GM19025 (cell line): ENCODE data around the gene RARB.

Source experiments
- ATAC-seq: cut with Tn5 transposase; IDR thresholded peaks from one replicate; pipeline ENCODE4 v1.9.1; 2021; ENCODE audit warnings: mild to moderate bottlenecking, low read depth, moderate library complexity; ENCODE audit not compliant: unreplicated experiment

The RARB gene

DNA sequence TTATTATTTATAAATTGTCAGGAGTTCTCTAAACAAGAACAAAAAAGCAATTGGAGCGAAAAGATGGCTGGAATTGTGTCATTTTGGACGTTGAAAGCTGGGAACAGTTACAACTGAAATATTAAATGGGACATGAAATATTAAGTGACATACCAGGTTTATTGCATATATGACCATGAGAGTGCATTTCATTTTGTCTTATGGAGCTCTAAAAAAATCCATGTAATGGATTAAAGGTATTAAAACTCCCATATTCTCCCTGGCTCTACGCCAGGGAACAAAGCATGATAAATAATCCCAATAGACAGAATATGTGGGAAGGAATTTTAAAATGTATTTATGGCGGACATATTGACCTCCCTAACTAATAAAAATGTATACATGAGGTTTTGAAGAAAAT is 17.7 kb downstream of the RARB start:
- ATAC-seq, result no peak

DNA sequence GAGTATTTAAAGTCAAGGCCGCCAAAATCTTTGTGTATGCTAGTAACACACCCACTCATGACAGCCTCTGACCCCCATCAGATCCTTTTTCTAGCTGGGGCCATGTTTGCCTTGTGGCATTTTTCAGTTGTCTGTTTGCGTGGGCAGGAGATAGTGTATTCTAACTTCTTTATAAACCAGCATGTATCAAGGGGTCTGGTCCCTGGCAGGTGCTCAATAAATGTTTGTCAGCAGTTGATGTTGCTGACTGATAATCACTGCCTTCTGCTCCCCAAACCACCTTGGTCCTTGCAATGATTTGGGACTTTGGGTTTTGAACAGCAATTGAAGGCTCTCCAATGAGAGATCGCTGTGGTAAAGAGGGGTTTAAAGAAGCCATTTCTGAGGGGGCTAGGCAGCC is 19.2 kb downstream of the RARB start:
- ATAC-seq, result no peak

DNA sequence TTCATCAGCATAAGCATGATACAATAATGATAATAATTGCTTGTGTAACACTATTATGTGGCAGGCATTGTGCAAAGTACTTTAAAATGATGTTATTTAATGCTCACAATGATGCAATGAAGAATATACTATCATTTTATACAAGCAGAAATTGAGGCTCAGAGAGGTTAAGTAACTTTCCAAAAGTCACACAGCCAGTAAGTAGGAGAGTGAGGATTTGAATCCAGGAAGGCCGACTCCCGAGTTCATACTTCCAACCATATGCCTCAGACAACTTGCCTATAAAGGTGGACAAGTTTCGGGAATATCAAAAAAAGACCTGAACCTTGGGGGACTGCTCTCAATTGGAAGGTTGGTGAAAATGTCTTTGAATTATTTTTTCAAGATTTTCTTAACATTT is 19.9 kb downstream of the RARB start:
- ATAC-seq, result no peak

DNA sequence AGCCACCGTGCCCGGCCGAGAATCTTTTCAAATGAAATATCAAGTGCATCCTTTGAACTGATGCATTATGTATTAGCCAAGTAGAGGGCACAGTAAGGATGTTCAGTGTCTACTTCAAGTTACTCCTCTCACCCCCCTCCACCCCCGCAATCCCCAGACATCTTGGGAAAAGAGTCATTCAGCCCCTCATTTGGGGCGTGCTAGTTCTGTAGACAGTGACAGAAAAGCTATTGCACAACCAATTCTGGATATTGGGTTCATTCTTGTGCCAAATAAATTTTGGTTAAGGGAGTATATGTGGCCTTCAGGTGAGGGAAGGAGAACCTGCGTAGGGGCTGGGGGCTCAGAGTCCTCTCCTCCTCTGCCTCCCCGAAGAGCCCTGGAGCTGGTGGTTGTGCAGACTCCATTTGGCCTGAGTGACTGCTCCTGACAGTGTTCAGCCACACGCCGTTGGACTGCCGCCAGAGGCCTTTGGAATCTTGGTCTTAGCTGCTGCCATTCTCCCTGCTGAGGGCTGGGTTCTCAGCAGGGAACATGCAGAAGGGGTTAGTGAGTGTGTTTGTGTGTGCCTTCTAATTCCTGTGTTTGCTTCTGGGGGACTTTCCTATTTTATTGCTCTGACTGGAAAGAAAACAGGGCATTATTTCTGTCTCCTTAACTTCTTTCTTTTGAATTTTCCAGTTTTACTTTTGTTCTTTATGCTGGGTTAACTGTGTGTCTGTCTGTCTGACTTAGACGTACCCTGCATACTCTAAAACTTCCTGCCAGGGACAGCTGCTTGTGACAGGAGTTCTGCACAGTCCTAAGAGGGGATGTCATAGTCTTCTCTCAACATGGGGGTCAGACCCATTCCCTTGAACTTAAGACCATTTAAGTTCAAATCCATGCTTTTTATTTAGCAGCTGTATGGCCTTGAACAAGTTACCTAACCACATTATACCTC is 21.0 kb downstream of the RARB start:
- no peak for ATAC-seq

DNA sequence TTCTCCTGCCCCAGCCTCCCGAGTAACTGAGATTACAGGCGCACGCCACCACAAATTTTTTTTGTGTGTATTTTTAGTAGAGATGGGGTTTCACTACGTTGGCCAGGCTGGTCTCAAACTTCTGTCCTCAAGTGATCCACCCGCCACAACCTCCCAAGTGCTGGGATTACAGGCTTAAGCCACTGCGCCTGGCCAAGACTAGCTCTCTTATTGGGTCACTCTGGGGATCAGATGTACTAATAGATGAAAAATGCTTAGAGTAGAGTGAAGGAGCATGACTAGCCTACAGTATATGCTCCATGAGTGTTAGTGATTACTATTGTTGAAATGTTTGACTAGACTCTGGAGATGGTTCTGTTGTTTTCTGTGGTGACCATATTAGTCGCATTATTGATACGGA is 21.8 kb downstream of the RARB start:
- no peak for ATAC-seq

DNA sequence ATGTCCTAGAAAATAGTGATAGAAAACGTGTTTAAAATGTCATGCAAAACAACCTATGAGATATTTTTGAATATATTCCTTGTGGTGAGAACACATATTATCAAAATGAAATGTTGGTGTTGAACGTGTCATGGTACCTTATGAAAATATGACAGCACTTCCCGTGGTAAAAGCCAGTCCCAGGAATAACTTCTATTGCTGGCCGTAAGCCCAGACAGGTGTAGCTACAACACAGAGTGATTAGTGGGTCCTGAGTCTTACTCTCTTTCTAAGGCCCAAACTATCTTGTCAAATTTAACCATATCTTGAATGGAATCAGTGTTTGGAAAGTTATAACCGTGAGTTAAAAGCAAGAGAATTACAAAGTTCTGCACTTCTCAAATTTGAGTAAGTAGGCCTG is 24.1 kb downstream of the RARB start:
- ATAC-seq, result no peak

DNA sequence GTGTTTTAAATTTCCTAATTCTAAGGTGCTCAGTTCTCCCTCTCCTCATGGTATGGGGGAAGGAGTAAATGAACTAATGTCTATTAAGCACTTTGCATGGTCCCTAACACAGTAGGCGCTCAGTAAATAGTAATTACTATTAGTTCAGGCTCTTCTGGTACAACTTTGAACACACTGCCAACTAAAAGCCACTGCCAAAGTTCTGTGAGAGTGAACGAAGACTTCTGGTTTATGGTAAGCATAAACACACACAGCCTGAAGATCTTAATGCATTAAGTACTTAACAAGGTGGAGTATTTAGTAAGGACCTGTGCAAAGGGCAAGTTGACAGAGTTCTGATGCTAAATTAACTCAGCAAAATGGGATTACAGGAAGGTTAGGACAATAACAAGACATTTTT is 24.7 kb downstream of the RARB start:
- ATAC-seq, result no peak

DNA sequence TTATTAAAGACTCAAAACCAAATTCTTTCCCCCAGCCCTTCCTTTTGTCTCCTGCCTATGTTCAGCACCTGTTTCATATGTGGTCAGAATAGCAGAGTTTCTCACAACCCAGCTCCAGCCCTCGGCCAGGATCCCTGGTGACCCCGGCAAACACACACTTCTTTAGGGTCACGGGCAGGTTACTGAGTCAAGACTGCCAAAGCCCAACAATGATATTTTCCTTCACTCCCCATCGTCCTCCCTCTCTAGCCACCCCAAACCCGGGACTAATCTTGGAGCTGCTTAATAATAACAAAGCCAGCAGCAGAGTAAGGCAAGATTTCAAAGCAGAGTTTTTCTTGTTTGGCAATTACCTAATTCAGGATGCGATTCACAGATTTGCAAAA is 25.5 kb downstream of the RARB start:
- no peak for ATAC-seq

DNA sequence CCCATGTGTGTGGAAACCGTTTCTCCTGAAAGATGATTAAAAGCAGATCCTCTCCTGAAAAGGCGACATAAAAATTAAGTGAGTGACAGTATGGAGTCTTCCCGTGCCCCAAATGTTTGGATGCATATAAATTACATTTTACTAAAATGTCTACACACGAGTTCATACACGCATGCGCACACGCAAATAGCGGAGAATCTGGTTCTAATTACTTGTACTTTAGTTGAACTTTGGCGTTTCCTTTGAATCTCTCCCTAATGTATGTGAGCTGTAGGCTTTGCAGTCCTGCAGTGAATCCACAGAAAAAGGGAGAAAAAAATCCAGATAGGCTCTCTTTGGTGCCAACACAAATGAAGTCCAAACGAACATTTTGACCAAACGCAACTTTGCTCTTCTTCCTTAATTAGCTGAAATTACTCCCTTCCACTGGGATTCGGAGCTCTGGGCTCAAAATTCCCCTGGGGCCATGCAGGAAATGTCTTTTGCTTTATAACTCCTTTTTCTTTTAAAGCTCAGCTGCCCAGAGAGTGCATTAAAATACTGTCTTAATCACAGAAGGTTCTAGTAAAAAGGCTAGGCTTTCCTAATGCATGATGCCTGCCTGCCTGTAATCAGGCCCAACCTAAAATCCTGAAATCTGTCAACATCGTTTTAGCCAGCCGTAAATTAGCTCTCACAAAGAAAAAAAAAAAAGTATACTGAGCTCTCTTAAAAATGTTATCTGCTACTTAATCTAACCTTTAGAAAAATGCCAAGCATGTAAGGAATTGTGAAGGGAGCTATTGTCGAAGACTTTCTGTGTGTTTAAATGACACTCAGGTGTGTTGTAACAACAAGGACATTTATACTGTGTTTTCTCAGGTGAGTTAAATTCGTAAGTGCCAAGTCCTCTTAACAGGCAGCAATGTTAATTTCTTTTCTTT is 26.2 kb downstream of the RARB start:
- ATAC-seq, result no peak

DNA sequence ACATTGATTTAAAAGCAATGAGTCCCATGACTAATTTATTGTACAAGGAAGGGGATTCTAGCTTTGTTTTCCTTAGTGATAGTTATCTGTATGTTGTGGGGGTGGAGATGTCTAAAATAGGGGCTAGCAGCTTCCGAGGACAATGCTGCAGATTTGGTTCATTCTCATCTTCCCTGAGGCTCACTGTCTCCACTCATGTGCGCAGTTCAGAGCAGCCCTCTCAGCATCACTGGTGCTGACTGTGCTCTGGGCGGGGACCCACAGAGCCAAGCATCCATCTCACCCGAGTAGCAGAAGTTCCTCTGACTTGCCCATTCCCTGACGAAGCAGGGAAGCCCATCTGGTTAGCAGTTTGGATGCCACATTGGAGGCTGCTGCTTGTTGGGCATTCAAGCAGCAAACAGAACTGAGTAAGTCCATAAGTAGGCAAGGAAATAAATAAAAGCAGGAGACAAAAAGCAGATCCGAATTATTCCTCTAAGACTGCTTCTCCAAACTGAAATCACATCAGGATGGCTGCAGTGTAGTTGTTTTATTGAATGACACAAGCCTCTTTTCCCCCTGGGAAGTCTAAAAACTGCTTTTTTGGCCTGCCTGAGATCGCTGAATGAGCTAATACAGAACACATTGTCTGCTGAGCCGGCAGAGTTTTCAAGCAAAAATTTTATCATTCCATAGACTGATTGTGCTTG is 27.5 kb downstream of the RARB start:
- ATAC-seq, result no peak

DNA sequence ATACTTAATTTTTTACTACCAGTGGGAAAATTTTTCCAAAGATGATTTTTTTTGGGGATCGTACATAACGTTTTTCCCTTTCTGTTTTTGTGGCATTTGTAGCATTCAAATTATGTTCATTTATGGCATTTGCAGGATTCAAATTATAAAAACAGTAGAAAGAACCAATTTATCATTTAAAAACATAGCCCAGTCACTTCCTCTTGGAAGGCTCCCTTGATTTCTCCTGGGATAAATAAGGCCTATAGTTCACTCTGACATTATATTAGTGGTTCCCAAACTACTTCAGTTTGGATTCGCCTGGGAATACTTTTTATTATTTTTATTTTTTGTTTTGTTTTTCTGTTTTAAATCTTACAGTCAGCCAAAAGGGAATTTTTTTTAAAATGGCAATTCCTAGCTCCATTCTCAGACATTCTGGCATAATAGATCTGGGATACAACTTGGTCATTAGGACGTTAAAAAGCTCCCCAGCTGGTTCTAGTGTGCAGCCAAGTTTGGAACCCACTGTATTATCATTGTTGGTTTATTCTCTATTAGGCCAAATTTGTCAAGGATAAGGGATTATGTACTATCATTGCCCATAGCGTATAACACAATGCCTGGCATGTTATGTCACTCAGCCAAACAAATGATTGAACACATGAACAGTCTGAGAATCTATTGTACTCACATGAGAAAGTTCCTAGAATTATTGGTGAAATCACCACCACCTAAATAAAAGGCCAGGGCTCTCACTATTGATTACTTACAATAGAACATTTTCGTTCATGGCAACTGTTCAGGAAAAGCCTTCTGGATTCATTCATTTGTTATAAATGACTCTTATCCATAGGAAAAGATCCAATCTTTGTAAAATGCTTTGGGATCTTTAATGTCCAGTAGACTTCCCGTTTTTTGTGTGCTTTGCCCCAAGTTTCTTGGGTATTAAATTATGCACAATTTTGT is 28.9 kb downstream of the RARB start:
- no peak for ATAC-seq

DNA sequence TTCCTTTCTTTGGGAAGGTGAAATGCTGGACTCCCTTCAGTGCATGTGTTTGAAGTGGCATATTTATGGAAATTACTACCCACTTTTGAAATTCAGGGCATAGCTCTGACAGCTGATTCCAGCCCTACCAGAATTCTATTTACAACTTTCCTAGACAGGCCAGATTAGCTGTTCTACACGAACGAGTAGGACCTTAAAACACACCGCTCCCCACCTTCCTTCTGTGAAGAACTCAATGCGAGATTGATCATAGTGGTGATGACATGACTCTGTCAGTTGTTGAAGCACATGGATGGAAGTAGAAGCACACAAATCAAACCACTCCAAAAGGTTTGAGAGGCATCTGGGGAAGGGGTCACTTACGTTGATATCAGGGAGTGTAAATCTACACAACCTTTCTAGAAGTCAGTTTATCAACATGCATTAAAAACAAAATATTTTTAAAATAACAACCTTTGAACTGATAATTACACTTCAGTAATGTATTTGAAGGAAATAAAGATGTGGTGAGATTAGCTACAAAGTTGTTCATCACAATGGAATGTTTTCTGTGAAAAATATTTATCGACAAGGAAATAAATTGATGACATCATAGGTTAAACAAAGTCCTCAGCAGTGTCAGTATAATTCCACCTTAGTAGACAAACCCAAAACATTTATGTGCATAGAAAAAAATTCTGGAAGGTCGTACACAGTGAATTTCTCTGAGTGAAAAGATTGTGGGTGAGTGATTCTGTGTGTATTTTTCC is 29.8 kb downstream of the RARB start:
- no peak for ATAC-seq

DNA sequence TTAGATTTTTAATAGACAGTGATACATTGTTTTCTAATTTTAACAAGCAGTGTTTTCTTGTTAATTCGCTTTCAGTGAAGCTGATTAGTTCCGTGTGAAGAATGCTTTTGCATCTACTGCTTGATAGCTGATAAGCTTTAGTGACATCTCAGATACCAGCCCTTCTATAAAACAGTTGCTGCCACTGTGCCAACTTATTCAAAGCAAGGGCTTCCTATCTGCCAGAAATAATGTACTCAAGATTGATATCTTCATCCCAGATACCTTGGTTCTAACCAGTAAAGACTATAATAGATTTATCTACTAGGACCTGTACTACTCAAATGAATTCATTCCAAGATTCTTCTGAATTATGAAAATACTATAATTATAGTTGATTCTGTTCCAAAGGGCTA is 30.4 kb downstream of the RARB start:
- ATAC-seq, result no peak

DNA sequence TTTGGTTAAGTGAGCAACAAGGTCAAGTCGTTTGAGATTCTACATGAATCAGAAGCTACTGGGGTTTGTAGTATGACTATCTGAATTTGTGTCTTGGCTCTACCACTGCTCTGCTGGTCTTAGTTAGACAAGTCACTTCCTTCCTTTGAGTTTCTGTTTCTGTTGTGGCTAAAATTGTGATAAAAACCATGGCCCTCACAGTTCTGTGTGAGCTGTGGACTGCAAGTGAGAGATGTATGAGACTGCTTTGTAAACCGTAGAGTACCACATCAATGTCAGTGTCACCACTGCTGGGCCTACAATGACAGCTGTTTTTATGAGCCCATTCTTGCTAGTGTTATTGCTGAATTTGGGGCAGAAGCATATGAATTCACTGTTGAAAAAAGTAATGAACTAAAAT is 32.7 kb downstream of the RARB start:
- ATAC-seq, result peak; percentile 92

DNA sequence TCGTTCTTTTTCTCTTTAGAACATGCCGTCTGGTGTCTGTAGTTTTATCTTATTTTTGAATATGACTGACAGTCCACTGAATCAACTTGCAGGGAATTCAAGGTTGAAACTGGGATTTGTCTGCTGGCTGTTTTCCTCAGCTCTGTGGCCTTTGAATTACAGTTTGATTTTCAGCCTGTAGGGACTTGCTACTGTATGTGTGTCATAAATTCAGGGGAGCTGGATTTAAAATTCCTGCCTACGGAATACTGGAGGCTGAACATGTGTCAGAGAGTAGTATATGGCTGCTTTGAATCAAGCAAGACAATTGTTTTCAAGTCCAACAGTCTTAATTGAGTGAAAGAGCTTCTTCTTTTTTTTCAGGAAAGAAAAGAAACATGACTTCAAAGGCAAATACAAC is 33.9 kb downstream of the RARB start:
- ATAC-seq, result no peak

DNA sequence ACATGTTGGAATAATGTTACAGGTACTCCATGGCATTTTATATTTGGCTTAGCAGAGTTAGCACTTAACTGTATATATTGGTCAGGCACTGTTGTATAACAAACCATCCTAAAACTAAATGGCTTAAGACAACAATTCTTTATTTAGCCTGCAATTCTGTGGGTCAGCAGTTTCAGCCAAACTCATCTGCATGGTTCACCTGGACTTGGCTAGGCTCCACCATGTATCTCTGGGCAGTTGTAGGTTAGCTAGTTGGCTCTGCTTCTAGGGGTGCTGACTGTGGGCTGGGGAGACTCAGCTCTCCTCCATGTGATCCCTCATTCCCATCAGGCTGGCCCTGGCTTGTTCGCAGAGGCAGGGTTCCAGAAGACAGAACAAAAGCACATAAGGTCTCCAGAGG is 34.4 kb downstream of the RARB start:
- no peak for ATAC-seq

DNA sequence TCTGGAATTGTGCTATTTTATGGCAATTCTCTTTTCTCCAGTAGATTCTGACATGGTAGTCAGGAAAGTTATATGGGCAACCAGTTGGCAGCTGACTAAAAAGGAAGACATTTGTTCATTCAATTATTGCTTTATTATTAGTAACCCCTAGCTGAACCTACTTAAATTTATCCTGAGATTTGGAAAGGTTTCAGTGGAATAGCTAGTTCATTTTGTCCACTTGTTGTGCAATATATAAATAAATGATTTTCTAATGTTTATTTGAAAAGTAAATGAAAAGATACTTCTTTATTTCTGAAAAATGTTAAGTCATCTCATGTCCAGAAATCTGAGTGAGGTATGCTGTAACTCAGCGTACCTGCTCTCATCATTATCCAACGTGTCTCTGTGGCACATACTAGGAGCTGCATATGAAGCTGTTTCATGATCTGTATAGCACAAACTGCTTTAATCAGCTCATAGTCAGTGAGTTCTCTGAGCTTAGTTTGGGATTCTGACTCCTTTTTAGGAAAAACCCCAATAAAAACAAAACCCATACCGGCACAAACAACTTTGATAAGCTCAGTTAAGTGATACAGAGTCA is 35.9 kb downstream of the RARB start:
- ATAC-seq, result no peak

DNA sequence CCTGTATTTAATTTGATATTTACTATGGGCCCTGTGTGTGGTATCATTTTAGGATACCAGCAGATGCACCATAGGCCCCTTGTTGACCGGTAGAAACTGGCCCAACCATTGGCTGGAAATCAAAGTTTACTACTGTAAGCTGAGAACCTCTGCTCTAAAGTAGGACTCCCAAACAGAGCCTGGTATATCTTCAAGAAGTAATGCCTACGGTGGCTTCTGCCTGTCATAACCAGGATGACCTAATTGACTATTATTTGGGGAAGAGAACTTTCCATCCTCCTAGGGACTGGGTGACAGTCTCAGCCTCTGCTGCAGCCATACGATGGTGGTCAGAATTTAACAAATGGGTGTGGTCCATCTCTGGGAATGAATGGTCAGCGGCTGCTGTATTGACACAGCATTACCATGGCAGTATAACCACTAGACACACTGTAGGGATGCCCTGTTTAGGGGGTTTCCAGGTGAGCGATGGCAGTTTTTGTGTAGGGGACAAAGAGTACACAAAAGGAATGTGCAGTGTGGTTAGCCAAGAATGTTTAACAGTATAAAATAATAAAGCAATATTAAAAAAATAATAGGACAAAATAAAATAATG is 37.3 kb downstream of the RARB start:
- ATAC-seq, result no peak
